HG03558 (cell line): ENCODE measurements around the gene RXFP4.

Source experiments
- ATAC-seq: cut with Tn5 transposase; IDR thresholded peaks from one replicate; pipeline ENCODE4 v1.9.1; 2021; ENCODE audit warnings: moderate number of reproducible peaks; ENCODE audit not compliant: unreplicated experiment; ENCODE audit errors: extremely low read depth

Gene RXFP4

DNA sequence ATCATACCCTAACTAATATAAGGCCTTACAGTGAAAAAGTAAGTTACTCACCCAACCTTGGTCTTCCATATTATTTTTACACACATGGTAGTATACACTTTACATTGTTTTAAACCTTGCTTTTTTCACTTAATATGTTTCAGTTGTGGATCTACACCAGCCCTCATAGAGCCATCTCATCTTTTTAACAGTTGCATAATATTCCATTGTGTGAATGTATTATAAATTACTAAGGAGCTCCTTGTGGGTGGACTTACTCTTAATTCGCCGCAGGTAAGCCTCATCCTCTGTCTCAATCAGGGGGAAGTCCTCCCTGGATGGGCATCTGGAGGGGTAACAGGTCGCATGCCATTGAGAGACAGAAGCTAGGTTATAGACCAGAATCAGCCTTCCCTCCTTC is 13.2 kb downstream of the RXFP4 start:
- ATAC-seq: no peak

DNA sequence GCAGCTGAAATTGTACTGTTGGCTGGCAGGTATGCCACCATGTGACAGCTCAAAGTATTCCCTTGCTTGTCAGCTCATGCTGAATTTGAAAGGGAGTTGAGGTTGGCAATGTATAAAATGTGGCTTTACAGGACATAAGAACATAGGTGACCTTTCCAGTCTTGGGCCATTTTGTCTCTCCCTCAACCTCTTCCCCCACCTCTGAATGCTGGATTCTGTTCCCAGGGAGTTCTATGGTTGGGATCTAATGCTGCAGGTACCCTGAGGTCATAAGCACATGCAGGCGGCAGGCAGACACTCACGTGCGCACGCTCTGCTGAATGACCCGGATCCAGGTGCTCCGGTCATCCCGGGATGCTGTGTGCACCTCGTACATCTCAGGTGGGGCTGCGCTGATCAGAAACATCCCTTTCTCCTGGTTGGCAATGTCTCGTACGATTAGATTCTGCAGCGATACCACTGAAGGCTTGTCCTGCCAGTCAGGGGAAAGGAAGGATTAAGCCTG is 16.0 kb downstream of the RXFP4 start:
- no peak for ATAC-seq

GRCh38 chr1:155960081-155960745 is 18.8 kb downstream of the RXFP4 start:
- ATAC-seq: no peak

DNA sequence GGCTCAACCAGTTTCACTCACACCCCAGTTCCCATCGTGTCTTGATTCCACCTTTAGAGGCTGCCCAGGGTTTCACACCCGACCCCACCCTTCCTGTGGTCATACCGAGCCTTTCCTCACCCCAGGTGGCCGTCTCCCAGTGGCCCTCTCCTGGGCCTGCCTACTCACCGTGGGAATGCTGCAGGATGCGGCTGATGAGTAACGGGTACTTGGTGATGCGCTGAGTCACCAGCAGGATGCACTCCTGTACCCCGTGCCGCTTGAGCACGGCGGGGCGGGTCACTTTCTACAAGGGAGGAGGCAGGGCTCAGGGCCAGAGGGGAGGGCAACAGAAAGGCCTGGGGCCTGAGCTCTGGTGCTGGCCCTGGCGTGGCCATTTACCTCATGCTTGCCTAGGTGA is 20.5 kb downstream of the RXFP4 start:
- ATAC-seq: no peak

DNA sequence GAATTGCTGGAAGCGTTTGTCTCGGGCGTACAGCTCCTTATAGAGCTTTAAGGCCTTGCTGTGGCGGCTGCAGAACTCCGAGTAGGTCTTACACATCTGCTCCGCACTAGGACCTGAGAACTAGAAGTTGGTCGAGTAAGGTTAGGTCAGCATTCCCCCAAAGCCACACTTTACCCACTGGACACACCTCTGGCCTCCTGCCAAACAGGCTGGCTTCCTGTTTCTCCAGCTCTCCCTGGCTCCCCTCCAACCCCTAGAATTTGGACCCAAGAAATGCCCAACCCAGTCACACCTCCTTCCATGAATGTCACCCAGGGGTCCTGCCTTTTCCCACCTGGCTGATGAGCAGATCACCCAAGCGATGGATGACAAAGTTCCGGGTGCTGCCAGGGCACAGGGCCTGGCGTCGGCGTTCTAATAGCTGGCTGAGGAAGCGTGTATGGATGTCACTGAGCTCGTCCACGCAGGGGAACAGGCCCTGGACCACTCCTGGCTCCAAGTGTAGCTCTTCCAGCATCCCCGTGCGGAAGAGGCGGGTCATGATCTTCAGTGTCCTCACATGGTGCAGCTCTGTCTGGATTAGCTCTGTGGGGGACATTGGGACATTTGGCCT is 21.3 kb downstream of the RXFP4 start:
- ATAC-seq: no peak

- no peak for ATAC-seq
Observed at GRCh38 chr1:155964193-155964592, 22.8 kb downstream of the RXFP4 start.

DNA sequence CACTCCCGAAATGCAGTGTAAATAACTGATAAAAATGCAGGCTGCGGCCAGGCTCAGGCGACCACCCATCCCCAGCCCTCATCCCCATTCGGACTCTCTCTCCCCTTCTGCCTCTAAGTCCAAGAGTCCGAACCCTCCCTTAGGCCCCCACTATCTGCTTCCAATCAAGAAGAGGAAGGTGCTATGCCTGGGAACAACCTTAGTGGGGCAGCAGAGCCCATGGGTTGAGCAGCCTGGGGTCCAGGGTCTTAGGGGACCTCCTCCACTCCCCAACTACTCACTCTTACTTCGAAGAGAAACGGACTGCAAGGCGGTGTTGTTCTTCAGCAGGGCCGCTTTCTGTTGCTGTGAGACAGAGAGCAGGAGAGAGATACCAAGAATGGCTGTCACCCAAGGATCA is 24.7 kb downstream of the RXFP4 start:
- no peak for ATAC-seq

DNA sequence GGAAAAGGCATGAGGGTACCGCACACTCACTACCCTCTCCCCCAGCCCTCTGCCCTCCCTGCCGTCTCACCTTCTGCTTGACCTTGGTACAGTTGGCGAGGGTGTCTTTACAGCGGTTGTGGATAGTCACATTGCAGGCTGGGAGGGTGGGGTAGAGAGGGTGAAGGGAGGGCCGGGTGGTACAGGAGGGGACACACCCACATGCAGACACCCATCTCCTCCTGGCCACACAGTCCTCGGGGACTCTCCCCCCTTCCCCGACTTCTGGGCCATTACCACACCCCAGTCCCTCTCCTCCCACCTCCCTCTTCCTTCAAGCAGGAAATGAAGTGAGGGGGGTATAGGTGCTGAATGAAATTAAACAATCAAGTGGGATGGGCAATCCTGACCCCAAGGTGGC is 25.3 kb downstream of the RXFP4 start:
- ATAC-seq: no peak

GRCh38 chr1:155967341-155968050 is 26.1 kb downstream of the RXFP4 start:
- no peak for ATAC-seq

GRCh38 chr1:155968051-155968400 is 26.6 kb downstream of the RXFP4 start:
- no peak for ATAC-seq

DNA sequence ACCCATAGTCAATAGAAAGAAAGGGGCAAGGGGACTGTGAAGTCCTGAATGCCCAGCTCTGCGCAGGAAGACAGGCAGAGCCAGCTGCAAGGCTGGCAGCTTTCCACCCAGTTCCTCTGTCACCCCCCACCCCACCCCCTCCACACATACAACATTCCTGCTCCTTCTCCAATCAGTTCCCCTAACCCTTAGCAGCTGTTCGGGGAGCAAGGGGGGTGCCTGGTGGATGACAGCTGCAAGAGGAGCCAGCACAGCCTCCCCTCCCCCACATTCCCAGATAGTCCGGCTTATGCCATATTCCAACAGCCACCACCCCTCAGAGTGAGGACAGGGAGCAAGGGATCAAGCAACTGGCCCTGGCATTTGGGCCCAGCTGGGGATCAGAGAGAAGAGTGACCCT is 27.2 kb downstream of the RXFP4 start:
- no peak for ATAC-seq

GRCh38 chr1:155969377-155969791 is 27.9 kb downstream of the RXFP4 start:
- ATAC-seq: no peak

DNA sequence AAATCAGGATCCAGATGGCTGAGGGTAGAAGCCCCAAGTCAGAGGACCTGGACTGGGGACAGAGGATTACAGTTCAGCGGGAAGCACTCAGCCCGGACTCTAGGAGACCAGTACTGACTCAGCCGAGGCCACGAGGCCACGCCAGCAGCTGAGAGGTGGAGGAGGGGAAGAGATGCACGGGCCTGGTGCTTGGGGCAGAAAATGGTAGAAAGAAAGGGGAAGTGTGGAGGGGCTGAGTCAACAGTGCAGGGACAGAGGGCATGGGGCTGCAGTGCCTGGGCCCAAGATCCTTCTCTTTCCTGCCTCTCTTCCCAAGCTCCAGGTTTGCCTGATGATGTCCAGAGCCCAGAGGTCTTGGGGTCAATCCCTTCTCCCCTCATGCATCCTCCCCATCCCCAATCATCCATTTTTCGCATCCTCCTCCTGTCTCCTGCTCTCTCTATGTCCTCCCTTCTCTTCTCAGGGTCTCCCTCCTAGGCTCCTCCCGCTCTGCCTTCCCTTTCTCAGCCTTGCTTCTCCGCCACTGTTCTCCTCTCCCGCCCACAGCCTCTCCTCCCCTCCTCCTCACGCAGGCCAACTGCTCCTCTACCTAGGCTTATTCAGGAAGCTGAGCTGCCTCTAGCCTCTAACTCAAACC is 29.2 kb downstream of the RXFP4 start:
- no peak for ATAC-seq

DNA sequence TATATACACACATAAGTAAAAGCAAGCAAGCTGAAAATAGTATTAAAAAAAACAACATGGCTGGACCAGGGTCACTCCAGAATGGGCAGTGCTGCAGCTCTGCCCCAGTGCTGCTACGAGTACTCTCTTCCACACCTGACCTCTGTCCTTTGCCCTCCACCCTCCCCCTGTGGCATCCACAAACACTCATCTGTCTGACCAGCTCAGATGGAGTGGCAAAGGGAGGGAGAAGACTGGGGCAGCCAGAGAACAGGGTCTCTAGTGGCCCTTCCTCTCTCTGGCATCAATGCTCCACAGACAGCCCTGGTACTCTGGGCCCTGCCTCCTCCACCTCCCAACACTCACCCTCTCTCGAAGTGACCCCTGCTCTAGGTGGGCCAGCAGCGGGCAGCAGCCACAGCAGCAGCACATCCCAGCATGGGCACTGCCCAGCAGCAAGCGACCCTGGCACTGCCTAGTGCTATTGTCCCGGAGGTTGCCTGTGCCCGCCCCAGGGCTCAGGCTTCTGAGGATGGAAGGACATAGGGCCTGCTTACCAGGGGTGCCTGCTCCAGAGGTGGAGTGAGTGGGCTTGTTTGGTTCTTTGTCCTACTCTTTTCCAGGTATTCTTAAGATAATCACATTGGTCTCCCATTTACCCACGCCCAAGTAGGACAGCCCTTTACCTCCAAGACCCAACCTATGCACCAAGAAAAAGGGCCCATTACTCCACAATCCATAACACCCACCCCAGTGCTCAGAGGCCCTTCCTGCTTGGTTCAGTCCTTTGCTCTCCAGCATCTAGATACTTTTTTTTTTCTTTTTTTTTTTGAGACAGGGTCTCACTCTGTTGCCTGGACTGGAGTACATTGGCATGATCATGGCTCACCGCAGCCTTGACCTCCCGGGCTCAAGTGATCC is 30.7 kb downstream of the RXFP4 start:
- no peak for ATAC-seq

GRCh38 chr1:155973723-155974122 is 32.3 kb downstream of the RXFP4 start:
- ATAC-seq: no peak

DNA sequence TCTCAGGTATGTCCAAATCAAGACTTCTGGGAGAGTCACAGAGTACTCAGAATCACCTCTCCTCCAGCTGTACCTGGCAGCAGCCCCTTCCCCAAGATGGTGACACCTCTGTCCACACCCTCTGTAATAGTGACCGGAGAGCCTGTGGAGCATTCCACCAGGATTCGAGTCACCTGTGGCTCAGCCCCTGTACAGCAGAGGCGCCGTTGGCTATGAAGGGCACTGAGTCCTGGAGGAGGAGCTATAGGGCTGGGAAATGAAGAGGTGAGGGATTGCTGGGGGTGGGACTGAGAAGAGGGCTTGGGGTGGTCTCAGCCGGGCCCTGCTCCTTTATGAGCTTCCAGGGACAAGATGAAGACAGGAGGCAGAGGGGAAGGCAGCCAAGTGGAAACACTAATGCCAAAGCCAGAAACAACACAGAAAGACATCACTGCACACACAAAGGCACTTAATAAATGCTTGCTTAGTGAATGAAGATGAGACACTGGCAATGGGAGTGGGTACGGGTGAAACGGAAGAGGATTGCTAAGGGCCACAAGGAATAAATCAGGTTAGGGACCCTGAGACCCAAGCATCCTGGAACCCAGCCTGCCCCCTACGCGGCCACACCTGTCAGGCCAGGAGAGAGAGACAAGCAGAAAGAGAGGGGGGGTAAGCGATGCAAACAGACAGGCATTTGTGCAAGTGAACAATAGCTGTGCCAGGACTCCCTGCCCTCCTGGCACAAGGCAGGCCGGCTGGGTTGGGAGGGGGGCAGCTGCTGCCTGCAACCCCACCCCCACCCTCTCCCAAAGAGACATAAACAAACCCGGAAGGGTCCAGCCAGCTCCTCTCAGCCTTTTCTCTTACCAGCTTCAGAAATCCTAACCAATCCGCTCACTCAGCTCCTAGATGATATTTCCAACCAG is 33.0 kb downstream of the RXFP4 start:
- no peak for ATAC-seq

DNA sequence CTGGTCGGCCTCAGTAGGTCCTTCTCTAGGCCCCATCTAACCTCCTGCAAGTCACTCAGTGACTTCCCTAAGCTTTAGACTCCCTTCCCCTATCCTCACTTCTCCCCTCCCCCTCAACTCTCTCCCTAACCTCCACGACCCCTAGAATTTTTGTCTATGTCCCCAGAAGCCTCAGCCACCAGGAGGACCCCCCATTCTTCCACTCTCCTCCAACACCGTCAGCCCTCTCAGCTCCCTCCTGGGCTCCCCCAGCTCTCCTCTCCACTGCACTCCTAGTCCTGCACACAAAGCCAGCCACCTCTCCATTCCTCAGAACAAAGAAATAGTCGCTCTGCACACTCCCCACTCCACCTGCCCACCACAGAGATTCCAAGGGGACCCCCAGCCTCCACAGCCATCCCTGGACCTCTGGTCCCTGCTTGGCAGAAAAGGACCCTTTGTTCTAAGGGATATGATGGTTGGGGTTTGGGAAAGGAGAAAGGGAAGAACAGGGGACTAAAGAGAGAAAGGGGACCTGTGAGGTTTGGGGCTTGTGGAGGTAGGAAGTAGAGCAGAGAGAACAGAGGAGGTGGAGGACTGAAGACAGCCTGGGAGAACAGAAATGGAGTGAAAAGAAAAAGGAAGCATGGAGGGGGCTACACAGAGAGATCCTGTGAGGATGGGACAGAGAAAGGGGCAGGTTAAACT is 34.1 kb downstream of the RXFP4 start:
- no peak for ATAC-seq

DNA sequence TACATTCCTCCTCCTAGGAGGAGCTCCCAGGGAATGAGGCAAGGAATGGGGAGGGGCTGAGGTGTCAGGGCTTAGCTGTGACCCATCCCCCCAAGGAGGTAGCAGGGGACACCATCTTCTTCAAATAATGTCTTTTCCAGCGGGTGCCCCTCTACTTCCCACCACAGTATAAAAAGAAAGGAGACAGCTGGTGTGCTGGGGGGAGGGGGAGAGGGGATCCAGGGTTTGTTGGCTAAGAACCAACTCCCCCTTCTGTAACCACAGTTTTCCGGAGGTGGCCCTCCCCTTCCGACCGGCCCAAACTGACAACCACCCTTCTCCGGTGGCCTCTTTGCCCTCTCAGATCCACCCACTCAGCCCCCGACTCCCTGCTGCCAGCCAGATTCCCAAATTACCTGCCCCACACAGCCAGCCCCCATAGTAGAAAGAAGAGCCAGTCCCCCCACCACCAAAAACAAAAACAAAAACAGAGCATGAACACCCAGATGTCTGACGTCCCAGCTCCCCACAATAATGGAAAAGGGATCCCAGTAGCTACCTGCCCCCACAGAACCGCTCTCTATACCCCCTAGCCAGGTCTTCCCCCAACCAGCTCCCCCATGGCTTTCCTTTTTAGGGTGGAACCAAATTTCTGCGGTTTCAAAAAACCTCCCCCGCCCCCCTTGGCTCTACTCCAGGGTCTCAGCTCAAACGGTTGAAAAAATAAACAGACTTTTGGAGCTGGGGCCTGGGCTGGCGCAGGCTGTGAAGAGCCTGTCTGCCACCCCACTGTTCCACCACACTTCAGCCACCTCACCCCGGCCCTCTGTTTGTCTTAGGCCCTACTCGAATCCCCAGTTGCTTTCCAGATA is 34.8 kb downstream of the RXFP4 start:
- no peak for ATAC-seq
